ENCODE data around the gene RBM33.

- TF ChIP-seq ZNF423 (CRISPR knock-in tag; IDR thresholded peaks at IDR 0.05) = no peak
- no peak for TF ChIP-seq SP1 (CRISPR knock-in tag; conservative IDR thresholded peaks at IDR 0.05)
- no peak for TF ChIP-seq TEAD4 (CRISPR knock-in tag; IDR thresholded peaks at IDR 0.05)
- TF ChIP-seq CTCF (IDR thresholded peaks at IDR 0.05) = no peak
Measured at GRCh38 chr7:155816996-155817395, 172.5 kb downstream of the RBM33 start.

Data from WTC11 (cell line).